Posterior vena cava (tissue), 2 donors: ENCODE results near the gene DAND5. TPM values are rescaled to one million over a fixed set of nuclear protein-coding genes. Genes with fewer than 3 reads are reported as not detected.

ENCODE experiments used
- DNase-seq: peaks from one replicate; pipeline ENCODE4 v3.0.0-alpha.2; 2020; ENCODE audit warnings: low spot score
- intact Hi-C, 2 donors: fragments of 100-400 bp; cut with DNase I; formaldehyde crosslinking; loops; one replicate each; pipeline versions ENCODE4 v1.14.1 to v1.14.2; 2022 to 2023
- total RNA-seq, 2 donors: library from RNA; stranded (reverse); fragmentation: NEBNext Ultra II Directional; extraction: Animal tissue kit (Norgen Biotek cat#: 25700); gene quantifications; one replicate each; pipeline ENCODE4 v1.2.1, GENCODE V29; 2021
- donor health status: DM: yes; HTN: yes; CAD: no.
- donor health status: DM: yes; HTN: yes; CAD: no.

DAND5 gene
- total RNA-seq, 2 donors from 2014 or later, result not detected

- intact Hi-C loops, result no loop called here
These were observed 33.0 kb downstream of the DAND5 start for GRCh38 chr19:13002166-13002898.

DNA sequence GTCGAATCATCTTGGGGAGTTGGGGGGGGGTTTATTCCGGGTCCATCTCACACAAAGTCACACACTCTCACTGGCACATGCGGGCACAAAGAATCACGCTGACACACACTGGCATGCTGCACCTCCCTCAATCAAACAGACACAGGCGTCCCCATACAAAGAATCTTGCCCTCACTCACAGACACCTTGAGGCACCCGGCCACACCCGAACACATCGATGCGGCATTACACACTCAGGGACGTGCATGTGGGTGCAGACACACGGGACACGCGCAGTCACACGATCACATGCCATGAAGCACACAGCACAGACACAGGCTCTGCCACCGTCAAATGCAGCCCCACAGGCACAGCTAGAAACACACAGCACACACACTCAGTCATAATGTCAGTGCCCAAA lies 33.7 kb downstream of the DAND5 start:
- DNase-seq, result no peak
- intact Hi-C loops, result no loop called here

More at GRCh38 chr19:13002166-13002898, 33.0 kb downstream of the DAND5 start:
- DNase-seq, result no peak

DNA sequence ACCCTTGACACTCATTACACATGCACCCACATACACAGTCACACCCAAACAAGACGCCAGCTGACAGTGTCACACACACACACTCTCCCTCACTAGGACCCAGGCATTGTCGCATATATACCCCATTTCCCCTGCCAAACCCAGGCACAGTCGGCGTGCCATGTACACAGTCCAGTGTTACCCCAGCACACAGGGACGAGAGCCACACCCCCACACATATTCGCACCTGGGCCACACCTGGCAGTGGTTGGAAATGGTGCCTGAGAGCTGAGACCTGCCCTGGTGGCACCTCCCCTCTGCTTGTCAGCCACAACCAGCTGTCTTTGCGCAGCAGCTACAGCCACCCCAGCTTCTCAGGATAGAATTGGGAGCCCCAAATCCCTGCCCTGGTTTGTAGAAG lies 34.9 kb downstream of the DAND5 start:
- DNase-seq, result no peak
- intact Hi-C loops, result no loop called here

GRCh38 chr19:13005253-13005652 lies 35.9 kb downstream of the DAND5 start:
- DNase-seq, result no peak
- intact Hi-C loops, result no loop called here

- intact Hi-C loops, result no loop called here
- no peak for DNase-seq
These were observed 36.5 kb downstream of the DAND5 start for GRCh38 chr19:13005861-13006370.

GRCh38 chr19:13006431-13007281 lies 37.3 kb downstream of the DAND5 start:
- no peak for DNase-seq
- intact Hi-C loops, result no loop called here

DNA sequence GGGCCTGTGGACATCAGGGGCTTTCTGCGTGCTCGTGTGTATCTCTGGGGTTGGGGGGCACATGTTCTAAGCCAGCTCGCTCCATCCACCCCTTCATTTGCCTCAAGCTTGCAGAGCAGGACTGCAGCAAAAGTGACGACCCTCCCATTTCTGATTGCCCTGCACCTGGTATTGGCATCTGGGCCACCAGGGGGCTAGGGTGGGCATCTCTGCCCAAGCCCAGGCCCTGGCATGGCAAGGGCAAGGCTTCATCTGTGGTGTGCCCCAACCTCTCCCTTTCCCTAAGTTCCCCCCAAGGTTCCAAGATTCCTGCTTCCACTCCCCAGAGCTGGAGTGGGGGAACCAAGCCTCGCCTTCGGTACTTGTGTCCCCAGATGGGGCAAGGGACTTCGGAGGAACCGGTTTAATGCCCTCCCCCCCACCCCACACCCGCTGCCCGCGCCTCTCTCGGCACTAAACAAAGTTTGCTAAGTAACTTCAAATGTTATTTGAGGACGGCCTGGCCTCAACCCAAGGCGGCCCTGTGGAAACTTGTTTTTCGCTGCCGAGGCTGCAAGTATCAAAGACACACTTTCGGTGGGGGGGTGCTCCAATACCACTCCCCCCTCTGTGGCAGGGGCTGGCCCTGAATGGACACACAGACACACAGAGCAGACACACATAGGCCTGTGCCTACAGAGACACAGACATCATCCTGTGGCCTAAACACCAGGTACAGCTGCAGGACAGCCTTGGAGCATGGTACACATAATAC lies 38.1 kb downstream of the DAND5 start:
- no peak for DNase-seq
- intact Hi-C loops, result no loop called here

GRCh38 chr19:13008926-13009787 lies 39.8 kb downstream of the DAND5 start:
- intact Hi-C loops, result no loop called here
- no peak for DNase-seq

DNA sequence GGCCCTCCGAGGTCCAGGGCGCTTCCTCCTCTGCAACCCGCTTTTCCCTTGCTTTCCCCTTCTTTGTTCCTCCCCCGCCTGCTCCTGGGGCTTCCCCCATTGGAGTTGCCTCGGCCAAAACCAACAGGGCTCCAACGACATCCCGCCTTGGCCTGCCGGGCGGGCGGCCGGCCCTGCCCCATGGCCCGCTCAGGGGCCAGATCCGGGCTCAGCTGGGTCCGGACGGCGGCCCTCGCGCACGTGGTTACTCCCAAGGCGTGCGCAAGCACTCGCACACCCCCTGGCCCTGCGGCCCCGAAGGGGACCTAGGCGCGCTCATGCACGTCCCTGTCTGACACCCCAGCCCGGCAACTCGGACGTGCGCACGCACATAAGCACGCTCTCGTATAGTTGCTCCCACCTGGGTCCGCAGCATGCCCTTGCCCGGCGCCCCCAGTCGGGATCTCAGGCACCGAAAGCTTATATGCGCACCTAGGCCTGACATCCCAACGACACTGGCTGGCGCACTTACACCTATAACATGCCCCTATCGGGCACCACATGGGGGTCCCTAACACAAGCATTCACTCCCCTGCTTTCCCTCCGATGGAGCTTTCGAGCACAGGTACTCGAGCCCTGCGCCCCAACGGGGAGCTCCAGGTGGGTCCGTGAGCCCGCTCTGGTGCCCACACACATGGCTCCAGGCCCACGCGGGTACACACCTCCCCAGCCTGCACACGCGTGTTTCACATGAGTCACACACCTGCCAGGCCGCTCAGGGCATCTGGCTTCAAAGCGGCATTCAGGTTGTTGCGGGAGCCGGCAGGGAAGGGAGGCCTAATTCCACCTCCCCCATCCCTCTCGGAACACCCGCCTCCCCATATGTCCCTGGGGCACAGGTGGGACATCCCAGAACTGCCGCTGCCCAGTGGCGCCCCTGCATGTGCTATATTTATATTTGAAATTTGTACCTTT lies 40.9 kb downstream of the DAND5 start:
- DNase-seq, result peak; percentile 93
- intact Hi-C loops, result loop anchor here in 1 of 2 donors (10.0 kb wide), 1 partner anchor 84 kb away; no protein-coding TSS in a partner anchor

- intact Hi-C loops, result loop anchor here in 1 of 2 donors (10.0 kb wide), 1 partner anchor 84 kb away; no protein-coding TSS in a partner anchor
- no peak for DNase-seq
These were observed 41.7 kb downstream of the DAND5 start for GRCh38 chr19:13010992-13011652.

- intact Hi-C loops, result loop anchor here in 1 of 2 donors (10.0 kb wide), 1 partner anchor 83 kb away; no protein-coding TSS in a partner anchor
- no peak for DNase-seq
These were observed 42.4 kb downstream of the DAND5 start for GRCh38 chr19:13011653-13012389.

- intact Hi-C loops, result loop anchor here in 1 of 2 donors (10.0 kb wide), 1 partner anchor 82 kb away; no protein-coding TSS in a partner anchor
- no peak for DNase-seq
These were observed 43.0 kb downstream of the DAND5 start for GRCh38 chr19:13012390-13012689.

DNA sequence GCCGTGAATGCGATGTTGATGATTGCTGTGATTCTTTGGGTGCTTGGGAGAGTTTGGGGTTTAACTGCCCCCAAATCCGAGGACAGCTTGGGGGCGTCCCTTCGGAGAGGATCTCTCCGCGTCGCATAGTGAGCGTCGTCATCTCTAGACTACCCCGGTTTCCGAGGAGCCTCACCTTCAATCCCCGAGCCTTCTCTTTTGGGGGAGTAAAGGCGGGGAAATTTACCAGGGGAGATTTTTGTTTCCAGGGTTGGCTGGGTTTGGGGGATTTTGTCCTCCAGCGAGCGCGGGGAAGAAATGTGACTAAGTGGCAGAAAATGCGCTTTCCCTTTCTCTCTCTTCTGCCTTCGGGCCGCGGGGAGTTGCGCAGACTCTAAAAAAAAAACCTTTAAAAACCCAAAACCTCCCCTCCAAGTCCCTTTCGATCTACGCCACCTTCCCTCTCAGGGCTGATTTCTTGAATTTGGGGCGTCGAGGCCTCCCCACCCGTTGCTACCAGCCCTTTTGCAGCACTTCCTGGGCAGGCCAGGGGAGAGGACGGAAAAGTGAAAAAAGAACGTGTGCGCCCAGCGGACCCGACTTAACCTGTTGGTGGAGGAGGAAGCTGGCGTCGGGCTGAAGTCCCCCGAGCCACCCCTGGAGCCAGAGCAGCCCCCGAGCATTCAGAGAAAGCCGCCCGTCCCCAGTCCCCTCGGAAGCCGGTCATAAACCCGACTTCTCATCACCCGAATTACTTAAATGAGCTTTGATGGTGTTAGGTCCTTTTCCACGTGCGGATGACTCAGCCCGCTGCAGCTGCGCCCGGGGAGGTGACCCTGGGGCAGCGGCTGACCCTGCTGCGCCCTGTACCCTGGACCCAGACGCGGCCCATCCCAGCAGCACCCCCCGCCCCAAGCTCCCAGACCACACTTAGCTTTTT lies 43.6 kb downstream of the DAND5 start:
- peak; percentile 93 for DNase-seq
- intact Hi-C loops, result loop anchor here in 1 of 2 donors (10.0 kb wide), 1 partner anchor 82 kb away; no protein-coding TSS in a partner anchor

- DNase-seq, result no peak
- intact Hi-C loops, result loop anchor here in 1 of 2 donors (10.0 kb wide), 1 partner anchor 81 kb away; no protein-coding TSS in a partner anchor
These were observed 44.3 kb downstream of the DAND5 start for GRCh38 chr19:13013649-13014048.
